Stimulated activated CD4-positive, alpha-beta T cell treated with anti-CD3 and anti-CD28 coated beads, Interleukin-12 subunit alpha, Interleukin-12 subunit beta, amount 100 ng/mL, for 4 hours (primary cell): ENCODE data around the gene XIAP.
"Not testable (repeated sequence)": the region's sequence is repeated elsewhere in the genome, so short reads cannot be mapped to it uniquely, and the experiment has no call there.

ENCODE experiments used
- DNase-seq: peaks from one replicate; pipeline ENCODE4 v3.0.0-alpha.2; 2020

Gene XIAP

GRCh38 chrX:123876844-123877243 lies 17.0 kb downstream of the XIAP start:
- no peak for DNase-seq

DNA sequence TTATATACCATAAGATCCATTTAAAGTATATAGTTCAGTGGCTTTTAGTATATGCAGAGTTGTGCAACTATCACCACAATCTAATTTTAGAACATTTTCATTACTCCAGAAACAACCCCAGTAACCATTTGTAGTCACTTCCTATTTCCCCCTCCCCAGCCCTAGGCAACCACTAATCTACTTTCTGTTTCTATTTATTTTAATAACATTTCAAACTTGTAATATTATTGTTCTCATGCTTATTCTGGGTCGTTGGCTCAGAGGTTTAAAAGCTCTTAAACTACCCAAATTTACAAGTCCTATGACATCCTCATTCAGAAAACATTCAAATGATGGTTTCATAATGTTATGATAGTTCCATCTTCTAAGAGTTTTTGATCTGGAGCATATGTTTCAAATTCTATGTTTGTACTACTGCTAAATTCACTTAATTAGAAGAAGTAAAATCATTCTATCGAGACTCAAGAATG lies 18.4 kb downstream of the XIAP start:
- DNase-seq = no peak

DNA sequence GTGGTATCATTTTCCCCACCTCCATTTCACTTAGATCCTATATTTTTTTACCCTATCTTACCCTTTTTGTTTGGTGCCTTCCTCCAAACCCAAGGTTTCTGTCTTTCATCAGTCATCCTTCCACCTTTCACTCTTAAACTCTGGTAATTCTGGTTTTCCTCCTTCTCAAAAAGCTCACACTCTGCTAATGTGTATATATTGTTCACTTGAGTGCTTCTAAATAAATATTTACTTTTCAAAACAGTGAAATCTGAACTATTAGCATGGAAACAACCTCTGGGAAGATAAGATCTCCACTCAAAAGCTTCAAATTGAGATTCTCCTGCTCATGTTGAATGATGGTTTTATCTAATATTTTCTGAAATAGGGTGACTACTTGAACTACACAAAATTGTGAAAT lies 21.5 kb downstream of the XIAP start:
- DNase-seq = no peak

DNA sequence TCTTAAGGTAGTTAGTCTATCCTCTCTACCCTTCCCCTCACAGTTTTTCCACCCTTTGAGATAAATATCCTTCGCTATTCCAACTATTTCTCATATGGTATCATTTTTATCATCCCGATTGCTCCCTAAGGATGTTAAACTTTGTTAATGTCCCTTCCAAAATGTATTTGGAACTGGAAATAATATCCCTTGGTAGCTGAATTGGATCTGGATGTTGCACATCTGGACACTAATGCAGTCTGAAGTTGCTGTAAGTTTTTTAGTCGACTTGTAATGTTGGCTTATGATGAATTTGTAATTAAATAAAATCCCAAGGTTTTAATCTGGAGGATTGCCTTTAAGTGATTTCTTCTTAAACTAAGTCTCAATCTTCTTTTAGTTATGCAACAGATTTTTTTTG lies 22.5 kb downstream of the XIAP start:
- no peak for DNase-seq

GRCh38 chrX:123884809-123885408 lies 25.1 kb downstream of the XIAP start:
- DNase-seq = no peak

DNA sequence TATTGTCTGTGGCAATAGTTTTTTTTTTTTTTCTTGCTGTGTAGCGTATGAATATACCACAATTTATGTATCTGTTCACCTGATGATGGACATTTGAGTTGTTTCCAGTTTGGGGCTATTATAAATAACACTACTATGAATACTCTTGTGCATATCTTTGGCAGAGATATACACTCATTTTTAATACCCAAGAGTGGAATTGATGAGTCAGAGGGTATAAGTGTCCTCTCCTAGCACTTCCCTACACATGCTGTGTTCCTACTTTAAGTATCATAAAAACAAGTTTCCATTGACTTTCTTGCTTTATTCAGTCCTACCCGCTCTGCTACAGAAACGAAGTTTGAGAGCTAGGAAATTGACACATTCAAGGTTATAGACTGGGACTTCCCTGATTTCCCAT lies 39.8 kb downstream of the XIAP start:
- no peak for DNase-seq

GRCh38 chrX:123903261-123903660 lies 43.4 kb downstream of the XIAP start:
- DNase-seq = not testable (repeated sequence)

- no peak for DNase-seq
These were observed 45.5 kb downstream of the XIAP start for GRCh38 chrX:123905332-123905731.

GRCh38 chrX:123906557-123907316 lies 46.9 kb downstream of the XIAP start:
- no peak for DNase-seq

GRCh38 chrX:123909523-123909922 lies 49.7 kb downstream of the XIAP start:
- no peak for DNase-seq

- no peak for DNase-seq
These were observed 57.2 kb downstream of the XIAP start for GRCh38 chrX:123917069-123917468.

- DNase-seq = no peak
These were observed 58.4 kb downstream of the XIAP start for GRCh38 chrX:123918106-123918721.

- DNase-seq = no peak
These were observed 60.4 kb downstream of the XIAP start for GRCh38 chrX:123920105-123920785.

- DNase-seq = no peak
These were observed 63.4 kb downstream of the XIAP start for GRCh38 chrX:123923211-123923610.

GRCh38 chrX:123924186-123924585 lies 64.3 kb downstream of the XIAP start:
- no peak for DNase-seq

DNA sequence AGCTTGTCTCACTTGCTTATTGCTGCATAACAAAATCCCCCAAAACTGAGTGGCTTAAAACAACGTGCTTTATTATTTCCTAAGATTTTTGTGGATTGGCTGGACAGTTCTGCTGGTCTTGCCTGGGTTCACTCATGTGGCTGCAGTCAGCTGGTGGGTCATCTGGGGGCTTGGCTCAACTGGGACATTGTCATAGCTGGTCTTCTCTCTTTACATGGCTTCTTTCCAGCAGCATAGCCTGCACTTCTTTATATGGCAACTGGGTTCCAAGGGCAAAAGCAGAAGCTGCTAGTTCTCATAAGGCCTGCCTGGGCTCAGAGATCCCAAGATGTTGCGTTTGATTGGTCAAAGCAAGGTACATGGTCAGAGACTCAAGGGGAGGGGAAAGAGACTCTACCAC lies 68.0 kb downstream of the XIAP start:
- no peak for DNase-seq

DNA sequence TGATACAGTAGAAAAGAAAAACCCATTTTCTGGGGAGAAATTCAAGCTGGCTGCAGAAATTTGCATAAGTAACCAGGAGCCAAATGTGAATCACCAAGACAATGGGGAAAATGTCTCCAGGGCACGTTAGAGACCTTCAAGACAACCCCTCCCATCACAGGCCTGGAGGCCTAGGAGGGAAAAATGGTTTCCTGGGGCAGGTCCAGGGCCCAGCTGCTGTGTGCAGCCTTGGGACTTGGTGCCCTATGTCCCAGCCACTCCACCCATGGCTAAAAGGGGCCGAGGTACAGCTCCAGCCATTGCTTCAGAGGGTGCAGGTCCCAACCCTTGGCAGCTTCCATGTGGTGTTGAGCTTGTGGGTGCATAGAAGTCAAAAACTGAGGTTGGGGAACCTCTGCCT lies 72.2 kb downstream of the XIAP start:
- not testable (repeated sequence) for DNase-seq

DNA sequence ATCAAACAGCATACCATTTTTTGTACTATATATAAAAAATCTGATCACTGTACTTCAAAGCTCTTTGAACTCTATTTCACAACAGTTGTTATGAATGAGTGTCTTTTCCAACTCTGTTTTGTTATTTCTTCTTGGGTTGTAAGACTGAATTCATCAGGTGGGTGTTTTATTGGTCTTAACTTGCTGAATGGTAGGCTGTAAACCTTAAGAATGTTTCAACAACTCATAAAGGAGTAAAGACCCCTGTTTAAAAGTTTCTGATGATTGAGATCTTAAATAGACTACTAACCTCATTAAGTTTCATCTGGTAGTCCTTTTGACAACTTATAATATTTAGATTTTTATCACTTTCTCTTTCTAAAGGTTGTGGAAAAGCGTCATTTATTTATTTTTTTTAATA lies 83.2 kb downstream of the XIAP start:
- no peak for DNase-seq

GRCh38 chrX:123943488-123943887 lies 83.6 kb downstream of the XIAP start:
- no peak for DNase-seq

- DNase-seq = no peak
These were observed 90.0 kb downstream of the XIAP start for GRCh38 chrX:123949846-123950245.

DNA sequence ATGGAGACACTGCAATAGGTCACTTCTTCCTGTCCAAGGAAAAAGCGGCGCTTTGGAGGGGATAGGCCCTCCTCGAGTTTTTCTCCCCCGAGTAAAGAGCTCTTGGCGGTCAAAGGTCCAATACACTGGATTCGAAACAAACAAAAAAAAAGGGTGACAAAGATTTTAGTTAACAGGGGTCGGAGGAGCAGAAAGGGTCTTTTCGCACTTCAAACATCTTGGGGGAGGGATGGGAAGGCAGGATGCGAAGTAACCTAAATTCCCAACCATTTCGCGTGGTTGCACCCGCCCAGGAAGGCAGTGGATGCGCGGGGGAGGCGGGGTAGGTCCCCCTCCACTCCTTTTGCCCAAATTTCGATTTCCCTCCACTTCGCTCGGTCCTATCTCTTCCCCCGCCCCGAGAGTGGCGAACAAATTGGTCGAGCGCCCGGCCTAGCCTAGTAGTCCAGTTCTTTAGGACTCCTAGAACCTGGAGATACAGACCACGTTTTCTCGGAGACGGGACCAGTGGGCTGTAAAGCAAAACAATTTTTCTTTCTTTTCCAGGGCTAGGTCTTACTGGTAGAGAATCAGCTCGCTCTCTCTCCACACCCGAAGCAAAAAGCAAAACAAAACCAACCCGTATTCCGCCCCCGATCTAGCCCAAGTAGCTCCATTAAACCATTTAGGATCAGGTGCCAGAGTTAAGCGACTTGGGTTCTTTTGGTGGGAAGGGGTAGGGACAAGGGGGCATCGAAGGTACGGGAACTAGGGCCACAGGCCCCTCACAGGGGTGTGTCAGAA lies 99.6 kb downstream of the XIAP start:
- DNase-seq = peak; percentile 2

DNA sequence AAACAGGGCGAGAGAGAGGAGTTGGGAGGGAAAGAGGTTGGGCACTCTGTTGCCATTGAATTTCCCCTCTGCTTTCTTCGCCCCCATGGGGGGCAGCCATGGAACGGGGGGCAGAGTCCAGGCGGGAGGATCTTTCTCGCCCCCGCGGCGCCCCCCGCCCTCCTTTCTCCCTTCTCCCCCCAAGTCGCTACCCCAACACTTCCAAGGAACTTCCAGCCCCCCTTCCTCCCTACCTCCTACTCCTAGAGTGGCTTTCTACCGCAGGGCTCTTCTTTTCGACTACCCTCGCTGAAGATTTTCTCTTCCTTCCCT lies 101.1 kb downstream of the XIAP start:
- DNase-seq = peak; percentile 2
